Breast epithelium (tissue), 4 donors: ENCODE data around the gene LANCL2. TPM values are rescaled to one million over a fixed set of nuclear protein-coding genes. Genes with fewer than 3 reads are reported as not detected.

Experiments used
- DNase-seq, 2 donors: peaks; one replicate each; pipeline ENCODE4 v3.0.0-alpha.2; 2019; ENCODE audit warnings: low spot score in 2 of 2
- H3K27ac ChIP-seq, 2 donors: fragments of 200-600 bp; sonication (generic) in 1 of 2; one replicate each; pipeline ENCODE4 v1.5.1; 2016 to 2019; ENCODE audit warnings: mild to moderate bottlenecking in 1 of 2
- H3K27me3 ChIP-seq, 2 donors: fragments of 200-600 bp; sonication (generic) in 1 of 2; one replicate each; pipeline versions ENCODE4 v1.5.1 to v1.6.0; 2017 to 2019; ENCODE audit warnings: control low read depth in 1 of 2, mild to moderate bottlenecking in 1 of 2
- H3K36me3 ChIP-seq: fragments of 200-600 bp; one replicate; pipeline ENCODE4 v1.5.1; 2019
- H3K4me1 ChIP-seq, 2 donors: fragments of 200-600 bp; sonication (generic); one replicate each; pipeline ENCODE4 v1.5.1; 2016 to 2019; ENCODE audit warnings: control low read depth in 1 of 2
- H3K4me3 ChIP-seq, 3 donors: fragments of 200-600 bp; sonication (generic); 1 replicate in 2 of 3; 2 replicates in 1 of 3; pipeline ENCODE4 v1.5.1; 2016 to 2019; ENCODE audit warnings: mild to moderate bottlenecking in 3 of 3, moderate library complexity in 2 of 3
- H3K9me3 ChIP-seq, 2 donors: fragments of 200-600 bp; sonication (generic) in 1 of 2; one replicate each; pipeline ENCODE4 v1.5.1; 2016 to 2019; ENCODE audit warnings: control low read depth in 1 of 2
- CTCF ChIP-seq, 3 donors: fragments of 450-650 bp; IDR thresholded peaks; one replicate each; pipeline ENCODE4 v1.5.1; 2016 to 2017; ENCODE audit warnings: antibody characterized with exemption in 3 of 3, mild to moderate bottlenecking in 3 of 3, moderate library complexity in 3 of 3
- POLR2A ChIP-seq: fragments of 450-650 bp; IDR thresholded peaks from one replicate; pipeline ENCODE4 v1.6.1; 2016; ENCODE audit warnings: antibody characterized with exemption, mild to moderate bottlenecking, moderate library complexity
- POLR2AphosphoS5 ChIP-seq, 3 donors: sonication (generic); formaldehyde crosslinking; IDR thresholded peaks; one replicate each; pipeline ENCODE4 v1.6.1; 2017; ENCODE audit warnings: antibody characterized with exemption in 3 of 3
- intact Hi-C: fragments of 100-400 bp; cut with DNase I; formaldehyde crosslinking; loops from one replicate; pipeline ENCODE4 v1.15.1; 2023; ENCODE audit warnings: low total_unique reads
- total RNA-seq, 3 donors: library from RNA; depleted of rRNA; stranded (reverse); fragments of >200 nt; gene quantifications; one replicate each; pipeline ENCODE4 v1.1.0, GENCODE V29; 2016

LANCL2 gene
- total RNA-seq, 3 donors from 2014 or later: 11.8 to 22.4 (median 20.2) TPM

DNA sequence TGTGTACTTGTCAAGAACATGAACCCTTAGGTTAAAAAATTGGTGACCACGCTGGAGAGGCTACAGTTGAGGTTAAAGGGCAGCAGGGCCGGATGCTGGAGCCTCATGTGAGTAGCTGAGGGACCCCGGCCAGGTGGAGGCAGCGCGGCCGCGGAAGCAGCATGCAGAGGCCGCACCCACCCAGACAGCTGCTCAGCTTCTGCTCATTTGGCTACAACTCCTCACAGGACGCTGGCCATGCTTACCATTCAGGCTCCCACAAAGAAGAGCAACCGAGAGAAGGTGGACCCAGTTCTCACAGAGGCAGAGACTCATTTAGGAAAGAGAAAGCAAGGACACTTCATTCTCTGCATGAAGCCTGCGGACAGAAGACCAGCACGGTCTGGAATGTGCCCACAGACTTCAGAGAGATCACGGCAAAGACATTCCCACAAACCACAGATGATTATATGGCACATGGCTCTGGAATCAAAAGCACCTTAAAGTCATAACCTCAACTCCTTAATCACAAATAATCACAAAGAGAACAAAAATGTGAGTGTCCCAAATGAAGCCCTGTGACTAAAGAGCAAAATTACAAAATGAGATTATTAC, 112.7 kb downstream of the LANCL2 start:
- no peak for TF ChIP-seq POLR2AphosphoS5 (IDR thresholded peaks at IDR 0.05)
- no peak for TF ChIP-seq CTCF (IDR thresholded peaks at IDR 0.05)
- TF ChIP-seq POLR2A: no peak
- Histone ChIP-seq H3K27ac (no peak overlapping the region), H3K27me3 (no peaks in the 10 kb centered on the region), H3K36me3 (no peaks in the 10 kb centered on the region), H3K4me3 (no peak overlapping the region), H3K4me1 (no peaks in the 10 kb centered on the region), H3K9me3 (no peaks in the 10 kb centered on the region)
- DNase-seq: no peak
- intact Hi-C loops: no loop called here

- no peak for TF ChIP-seq POLR2A
- TF ChIP-seq CTCF (IDR thresholded peaks at IDR 0.05): no peak
- no peak for TF ChIP-seq POLR2AphosphoS5 (IDR thresholded peaks at IDR 0.05)
- H3K4me1 ChIP-seq: no peaks in the 10 kb centered on the region
- no peak overlapping the region for H3K4me3 ChIP-seq
- no peak for DNase-seq
- no peak overlapping the region for H3K27ac ChIP-seq
- H3K27me3 ChIP-seq: no peaks in the 10 kb centered on the region
- intact Hi-C loops: no loop called here
- H3K36me3 ChIP-seq: no peaks in the 10 kb centered on the region
- no peaks in the 10 kb centered on the region for H3K9me3 ChIP-seq
Measured at GRCh38 chr7:55478700-55479099, 113.6 kb downstream of the LANCL2 start.

GRCh38 chr7:55481155-55481554, 116.0 kb downstream of the LANCL2 start:
- TF ChIP-seq CTCF (IDR thresholded peaks at IDR 0.05) (no peak), POLR2A (no peak), POLR2AphosphoS5 (IDR thresholded peaks at IDR 0.05) (no peak)
- no peaks in the 10 kb centered on the region for H3K36me3 ChIP-seq
- DNase-seq: no peak
- intact Hi-C loops: no loop called here
- no peak overlapping the region for H3K4me3 ChIP-seq
- no peaks in the 10 kb centered on the region for H3K9me3 ChIP-seq
- no peaks in the 10 kb centered on the region for H3K4me1 ChIP-seq
- no peak overlapping the region for H3K27ac ChIP-seq
- no peaks in the 10 kb centered on the region for H3K27me3 ChIP-seq

GRCh38 chr7:55483046-55483445, 117.9 kb downstream of the LANCL2 start:
- Histone ChIP-seq H3K27me3 (no peaks in the 10 kb centered on the region), H3K36me3 (no peaks in the 10 kb centered on the region), H3K4me3 (no peak overlapping the region), H3K9me3 (no peaks in the 10 kb centered on the region), H3K27ac (no peak overlapping the region), H3K4me1 (no peaks in the 10 kb centered on the region)
- intact Hi-C loops: no loop called here
- TF ChIP-seq CTCF (IDR thresholded peaks at IDR 0.05): no peak
- TF ChIP-seq POLR2AphosphoS5 (IDR thresholded peaks at IDR 0.05): no peak
- TF ChIP-seq POLR2A: no peak
- DNase-seq: no peak

Other genes with a start within 250 kb of the LANCL2 start
- gene VOPP1, start 207.2 kb downstream of the LANCL2 start, total RNA-seq: 10 to 100 TPM; 28.2 to 42.6 (median 40.8) TPM